Measurements from ENCODE around the gene BTBD7.

DNA sequence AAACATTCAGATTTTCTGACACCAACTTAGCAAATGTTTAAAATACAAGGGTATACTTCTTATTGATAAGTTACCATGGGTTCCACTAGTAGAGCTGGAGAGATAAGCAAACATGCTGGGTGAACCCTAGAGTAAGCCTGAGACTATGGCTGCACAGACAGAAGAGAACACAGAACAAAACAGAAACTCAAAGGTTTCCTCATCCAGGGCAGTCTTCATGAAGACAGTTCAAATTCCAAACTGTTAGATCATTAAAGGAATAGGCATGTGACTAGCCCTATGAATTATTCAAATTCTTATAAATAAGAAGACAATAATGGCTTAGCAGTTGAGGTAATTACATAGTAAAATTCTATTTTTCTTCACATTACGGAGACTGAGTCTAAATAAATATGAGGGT is 28.1 kb downstream of the BTBD7 start:
- TF ChIP-seq POLR2A (IDR thresholded peaks at IDR 0.05): no peak
- TF ChIP-seq, protein P1, sequence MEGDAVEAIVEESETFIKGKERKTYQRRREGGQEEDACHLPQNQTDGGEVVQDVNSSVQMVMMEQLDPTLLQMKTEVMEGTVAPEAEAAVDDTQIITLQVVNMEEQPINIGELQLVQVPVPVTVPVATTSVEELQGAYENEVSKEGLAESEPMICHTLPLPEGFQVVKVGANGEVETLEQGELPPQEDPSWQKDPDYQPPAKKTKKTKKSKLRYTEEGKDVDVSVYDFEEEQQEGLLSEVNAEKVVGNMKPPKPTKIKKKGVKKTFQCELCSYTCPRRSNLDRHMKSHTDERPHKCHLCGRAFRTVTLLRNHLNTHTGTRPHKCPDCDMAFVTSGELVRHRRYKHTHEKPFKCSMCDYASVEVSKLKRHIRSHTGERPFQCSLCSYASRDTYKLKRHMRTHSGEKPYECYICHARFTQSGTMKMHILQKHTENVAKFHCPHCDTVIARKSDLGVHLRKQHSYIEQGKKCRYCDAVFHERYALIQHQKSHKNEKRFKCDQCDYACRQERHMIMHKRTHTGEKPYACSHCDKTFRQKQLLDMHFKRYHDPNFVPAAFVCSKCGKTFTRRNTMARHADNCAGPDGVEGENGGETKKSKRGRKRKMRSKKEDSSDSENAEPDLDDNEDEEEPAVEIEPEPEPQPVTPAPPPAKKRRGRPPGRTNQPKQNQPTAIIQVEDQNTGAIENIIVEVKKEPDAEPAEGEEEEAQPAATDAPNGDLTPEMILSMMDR (IDR thresholded peaks at IDR 0.05): no peak

All from stomach (tissue), 4 donors.